Progenitor cell of endocrine pancreas (in vitro differentiated cells): ENCODE measurements around the gene PRKN. TPM values are rescaled to one million over a fixed set of nuclear protein-coding genes. Genes with fewer than 3 reads are reported as not detected.

Source experiments
- DNase-seq: peaks from one replicate; pipeline ENCODE4 v3.0.0; 2021; ENCODE audit warnings: low spot score; ENCODE audit not compliant: unreplicated experiment
- H3K27ac Mint-ChIP-seq: 2 replicates; pipeline ENCODE4 v1.8.0; 2021; ENCODE audit warnings: mild to moderate bottlenecking, moderate library complexity, mixed read lengths
- H3K27me3 Mint-ChIP-seq: 2 replicates; pipeline ENCODE4 v1.8.0; 2021; ENCODE audit warnings: mixed read lengths
- H3K36me3 Mint-ChIP-seq: 2 replicates; pipeline ENCODE4 v1.8.0; 2022; ENCODE audit warnings: mixed read lengths; ENCODE audit not compliant: insufficient read depth
- H3K4me1 Mint-ChIP-seq: 2 replicates; pipeline ENCODE4 v1.8.0; 2021; ENCODE audit warnings: low read depth, mixed read lengths
- H3K4me3 Mint-ChIP-seq: 2 replicates; pipeline ENCODE4 v1.8.0; 2021; ENCODE audit warnings: low read depth, mild to moderate bottlenecking, moderate library complexity, mixed read lengths
- H3K9me3 Mint-ChIP-seq: 2 replicates; pipeline ENCODE4 v1.8.0; 2021; ENCODE audit warnings: low read depth, mixed read lengths
- CTCF ChIP-seq: fragments of 200-600 bp; sonication (generic); IDR thresholded peaks from one replicate; pipeline ENCODE4 v1.5.0; 2021; ENCODE audit warnings: antibody characterized with exemption, mild to moderate bottlenecking; ENCODE audit not compliant: unreplicated experiment
- total RNA-seq: library from RNA; stranded (reverse); gene quantifications from 2 replicates; pipeline ENCODE4 v1.2.1, GENCODE V29; 2021

Gene PRKN
- total RNA-seq, 1 donor from 2014 or later, result 4.6 TPM

GRCh38 chr6:162032620-162033019 is 694.9 kb downstream of the PRKN start:
- H3K36me3 Mint-ChIP-seq, result no peaks in the 10 kb centered on the region
- H3K27me3 Mint-ChIP-seq, result peaks cover 10% of the 10 kb centered on the region

DNA sequence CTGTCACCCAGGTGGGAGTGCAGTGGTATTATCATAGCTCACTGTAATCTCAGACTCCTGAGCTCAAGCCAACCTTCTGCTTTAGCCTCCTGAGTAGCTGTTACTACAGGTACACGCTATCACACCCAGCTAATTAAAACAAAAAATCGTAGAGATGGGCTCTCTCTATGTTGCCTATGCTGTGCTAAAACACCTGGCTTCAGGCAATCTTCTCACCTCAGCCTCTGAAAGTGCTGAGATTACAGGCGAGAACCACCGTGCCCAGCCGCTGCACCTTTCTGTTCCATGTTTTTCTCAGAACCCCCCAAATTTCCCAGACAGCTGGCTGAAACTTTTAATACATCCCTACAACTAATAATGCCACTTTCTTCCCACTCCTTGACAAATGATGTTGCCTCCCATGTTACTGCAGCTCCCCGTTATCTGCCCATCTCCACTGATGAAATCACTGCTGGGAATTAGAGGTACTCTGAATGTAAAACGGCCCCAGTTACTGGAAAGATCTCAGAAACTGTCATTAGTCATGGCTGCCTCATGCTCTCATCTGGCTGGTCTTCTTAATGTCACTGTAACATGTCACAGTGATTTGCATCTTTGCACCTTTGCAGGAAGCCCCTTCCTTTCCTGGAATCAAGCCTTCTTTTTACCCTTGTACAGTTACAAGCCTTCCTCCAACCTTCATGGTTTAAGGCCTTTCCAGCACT is 697.5 kb downstream of the PRKN start:
- TF ChIP-seq CTCF, result no peak
- Mint-ChIP-seq H3K9me3 (no peaks in the 10 kb centered on the region), H3K4me3 (no peak overlapping the region), H3K36me3 (no peaks in the 10 kb centered on the region), H3K27ac (no peak overlapping the region), H3K4me1 (no peaks in the 10 kb centered on the region), H3K27me3 (peaks cover 12% of the 10 kb centered on the region)
- DNase-seq, result no peak

More at GRCh38 chr6:162032620-162033019, 694.9 kb downstream of the PRKN start:
- no peaks in the 10 kb centered on the region for H3K9me3 Mint-ChIP-seq
- no peaks in the 10 kb centered on the region for H3K4me1 Mint-ChIP-seq
- no peak for TF ChIP-seq CTCF
- no peak for DNase-seq
- H3K4me3 Mint-ChIP-seq, result no peak overlapping the region
- H3K27ac Mint-ChIP-seq, result no peak overlapping the region

DNA sequence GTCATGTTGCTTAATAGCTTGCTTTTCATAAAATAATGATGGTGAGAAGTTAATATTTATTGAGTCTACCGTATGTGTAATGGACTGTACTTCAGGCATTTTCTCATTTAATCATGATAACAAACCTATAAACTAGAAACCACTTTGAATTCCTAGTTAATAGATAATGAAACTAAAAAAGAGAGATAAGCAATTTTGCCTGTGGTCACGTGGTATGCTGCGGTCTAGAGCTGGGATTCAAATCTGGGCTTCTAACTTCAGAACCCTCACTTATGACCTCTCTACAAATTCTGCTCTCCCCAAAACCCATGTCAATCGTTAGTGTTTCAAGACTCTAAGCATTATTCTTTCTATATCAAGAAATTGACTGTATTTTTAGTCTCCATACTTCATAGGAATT is 700.7 kb downstream of the PRKN start:
- Mint-ChIP-seq H3K27me3 (peaks cover 12% of the 10 kb centered on the region), H3K4me1 (no peaks in the 10 kb centered on the region), H3K27ac (no peak overlapping the region), H3K9me3 (peaks cover 5% of the 10 kb centered on the region), H3K36me3 (no peaks in the 10 kb centered on the region), H3K4me3 (no peak overlapping the region)
- no peak for TF ChIP-seq CTCF
- no peak for DNase-seq

- Mint-ChIP-seq H3K27me3 (peaks cover 12% of the 10 kb centered on the region), H3K27ac (no peak overlapping the region), H3K36me3 (no peaks in the 10 kb centered on the region), H3K9me3 (peaks cover 5% of the 10 kb centered on the region), H3K4me1 (no peaks in the 10 kb centered on the region), H3K4me3 (no peak overlapping the region)
- DNase-seq, result no peak
- no peak for TF ChIP-seq CTCF
Observed at GRCh38 chr6:162026031-162026430, 701.5 kb downstream of the PRKN start.

DNA sequence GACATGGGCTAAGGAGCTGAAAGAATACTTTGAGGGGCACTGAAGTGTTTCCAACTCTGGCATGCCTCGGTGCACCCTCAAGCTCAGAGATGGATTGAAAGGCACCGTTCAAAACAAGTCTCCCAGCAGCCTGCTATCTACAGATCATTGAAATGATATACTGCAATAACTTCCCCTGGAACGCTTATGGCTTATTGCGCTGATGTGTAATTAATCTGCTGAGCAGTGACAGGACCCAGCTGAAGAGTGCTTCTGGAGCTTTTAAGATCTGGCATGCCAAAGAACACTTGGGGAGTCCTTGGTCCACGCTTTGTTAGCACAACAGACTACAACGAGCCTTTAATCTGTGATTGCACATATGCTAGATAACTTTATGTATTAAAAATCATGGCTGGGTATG is 708.2 kb downstream of the PRKN start:
- Mint-ChIP-seq H3K27ac (no peak overlapping the region), H3K9me3 (peaks cover 9% of the 10 kb centered on the region), H3K4me1 (no peaks in the 10 kb centered on the region), H3K27me3 (peaks cover 6% of the 10 kb centered on the region), H3K36me3 (no peaks in the 10 kb centered on the region), H3K4me3 (no peak overlapping the region)
- TF ChIP-seq CTCF, result no peak
- DNase-seq, result no peak
